Sigmoid colon (tissue), 3 donors: Measurements from ENCODE around the gene SAPCD1.

Experiments used
- CTCF ChIP-seq, 4 experiments: fragments of 450-650 bp in 3 of 4; fragments of 200-600 bp in 1 of 4; IDR thresholded peaks; one replicate each; pipeline ENCODE4 v1.5.1; 2016 to 2019; ENCODE audit warnings: antibody characterized with exemption in 4 of 4, mild to moderate bottlenecking in 3 of 4, moderate library complexity in 2 of 4
- POLR2A ChIP-seq, 2 donors: fragments of 450-650 bp; IDR thresholded peaks; one replicate each; pipeline ENCODE4 v1.6.1; 2016; ENCODE audit warnings: antibody characterized with exemption in 2 of 2, mild to moderate bottlenecking in 2 of 2, moderate library complexity in 2 of 2

GRCh38 chr6:31805939-31806469 lies 43.5 kb downstream of the SAPCD1 start:
- no peak for TF ChIP-seq CTCF (IDR thresholded peaks at IDR 0.05)
- TF ChIP-seq POLR2A (IDR thresholded peaks at IDR 0.05): no peak
